Dedifferentiated amniotic fluid mesenchymal stem cell (primary cell): ENCODE measurements around the gene CLCA4.
"Not testable (repeated sequence)": the region's sequence is repeated elsewhere in the genome, so short reads cannot be mapped to it uniquely, and the experiment has no call there.

Source experiments
- DNase-seq: peaks from one replicate; pipeline ENCODE4 v3.0.0-alpha.2; 2016; ENCODE audit errors: extremely low spot score

Gene CLCA4

DNA sequence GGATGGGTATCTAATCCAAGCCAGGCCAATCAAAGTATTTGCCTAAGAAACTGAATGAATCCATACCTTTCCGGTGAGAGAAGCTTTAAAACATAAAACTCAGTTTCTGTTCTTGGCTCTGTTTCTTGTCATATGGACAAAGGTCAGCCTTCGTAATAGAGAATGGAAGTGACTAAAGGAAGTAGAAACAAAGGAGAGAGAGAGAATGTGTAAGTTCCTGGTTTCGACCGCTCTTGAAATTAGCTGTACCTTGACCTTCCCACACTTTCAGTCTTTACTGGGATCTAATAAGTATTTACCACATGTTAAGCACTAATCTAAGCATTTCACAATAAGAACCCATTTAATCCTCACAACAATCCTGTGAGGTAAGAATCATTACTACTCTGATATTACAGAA lies 19.6 kb upstream of the CLCA4 start:
- no peak for DNase-seq

DNA sequence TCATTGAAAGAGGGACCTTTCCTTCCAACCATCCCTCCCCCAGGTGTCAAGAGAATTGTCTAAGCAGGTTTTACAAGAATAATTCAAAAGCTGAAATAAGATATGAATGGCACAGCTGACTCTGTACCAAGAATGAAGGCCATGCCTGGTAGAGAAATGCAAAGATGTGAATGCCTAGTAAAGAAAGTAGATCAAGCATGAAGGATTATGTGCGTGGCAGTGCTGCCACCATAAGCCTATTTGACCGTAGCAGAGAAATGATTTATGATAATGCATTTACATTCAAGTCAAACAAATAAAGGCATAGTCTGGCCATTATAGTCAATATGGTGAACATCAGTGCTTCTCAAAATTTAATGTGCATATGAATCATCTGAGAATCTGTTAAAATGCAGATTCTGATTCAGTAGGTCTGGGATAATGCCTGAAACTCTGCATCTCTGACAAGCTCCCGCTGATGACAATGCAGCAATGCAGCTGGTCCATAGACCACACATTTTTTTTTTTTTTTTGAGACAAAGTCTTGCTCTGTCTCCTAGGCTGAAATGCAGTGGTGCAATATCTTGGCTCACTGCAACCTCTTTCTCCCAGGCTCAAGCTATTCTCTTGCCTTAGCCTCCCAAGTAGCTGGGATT lies 16.6 kb upstream of the CLCA4 start:
- DNase-seq, result no peak

DNA sequence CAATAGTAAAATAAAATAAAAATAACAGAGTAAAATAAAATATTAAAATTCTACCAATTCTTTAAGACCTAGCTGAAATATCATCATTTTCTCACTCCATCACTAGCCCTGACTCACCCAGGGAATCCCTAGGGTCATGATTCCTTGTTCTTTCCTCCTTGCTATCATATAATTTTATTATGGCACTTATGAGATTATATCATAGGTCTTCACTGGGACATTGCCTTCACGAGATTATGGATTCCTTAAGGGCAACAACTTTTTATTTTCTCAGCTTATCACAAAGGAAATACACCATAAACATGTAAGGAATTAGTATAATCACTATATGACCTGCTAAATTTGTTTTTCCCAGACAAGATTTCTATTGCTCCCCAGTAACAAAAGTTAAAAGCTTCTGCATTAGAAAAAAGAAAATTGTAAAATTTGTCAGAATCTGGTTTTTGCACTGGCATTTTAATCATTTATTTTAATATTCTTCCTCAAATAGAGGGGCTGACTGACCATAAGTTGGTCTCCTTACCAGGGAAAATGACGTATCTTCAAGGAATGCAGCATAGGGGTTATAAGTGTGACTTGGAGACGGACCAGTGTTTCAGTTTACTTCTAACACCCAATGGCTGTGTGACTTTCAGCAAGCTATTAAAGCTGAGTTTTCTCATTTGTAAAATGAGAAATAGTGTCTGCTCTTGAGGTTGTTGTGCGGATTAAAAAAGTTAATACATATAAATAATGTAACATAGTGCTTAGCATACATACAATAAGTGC lies 8.8 kb upstream of the CLCA4 start:
- DNase-seq, result no peak

DNA sequence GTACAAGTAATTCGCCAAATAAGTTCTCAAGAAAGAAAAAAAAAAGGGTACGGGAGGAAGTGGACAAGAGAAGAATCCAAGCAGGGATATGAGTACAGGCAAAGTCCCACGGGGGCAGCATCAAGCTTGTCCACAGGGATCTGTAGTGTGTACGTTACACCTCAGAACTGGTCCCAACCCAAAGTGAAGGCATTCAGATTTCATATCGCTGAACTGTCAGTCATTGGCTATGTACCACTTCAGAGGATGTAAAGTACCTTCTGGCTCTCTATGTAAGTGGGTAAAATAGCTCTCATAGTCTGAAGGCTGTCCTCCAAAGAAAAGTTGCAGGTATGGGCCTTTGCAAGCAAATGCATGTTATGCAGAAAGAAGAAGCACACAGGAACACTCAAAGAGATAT lies 8.1 kb upstream of the CLCA4 start:
- DNase-seq, result no peak

DNA sequence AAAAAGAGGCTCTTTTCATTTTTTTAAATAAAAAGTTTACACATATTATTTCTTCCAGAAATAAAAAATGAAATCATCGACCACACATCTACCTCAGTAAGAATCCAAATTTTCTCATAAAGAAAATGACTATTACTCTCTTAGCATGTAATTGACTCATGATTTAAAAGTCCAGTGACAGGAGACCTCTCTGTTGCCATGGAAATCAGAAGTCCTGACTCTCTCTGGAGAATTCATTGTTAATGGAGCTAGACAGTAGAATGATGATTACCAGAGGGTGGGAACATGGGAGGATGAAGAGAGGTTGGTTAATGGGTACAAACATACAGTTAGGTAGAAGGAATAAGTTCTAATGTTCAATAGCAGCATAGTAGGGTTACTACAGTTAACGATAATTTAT lies 5.0 kb upstream of the CLCA4 start:
- no peak for DNase-seq

DNA sequence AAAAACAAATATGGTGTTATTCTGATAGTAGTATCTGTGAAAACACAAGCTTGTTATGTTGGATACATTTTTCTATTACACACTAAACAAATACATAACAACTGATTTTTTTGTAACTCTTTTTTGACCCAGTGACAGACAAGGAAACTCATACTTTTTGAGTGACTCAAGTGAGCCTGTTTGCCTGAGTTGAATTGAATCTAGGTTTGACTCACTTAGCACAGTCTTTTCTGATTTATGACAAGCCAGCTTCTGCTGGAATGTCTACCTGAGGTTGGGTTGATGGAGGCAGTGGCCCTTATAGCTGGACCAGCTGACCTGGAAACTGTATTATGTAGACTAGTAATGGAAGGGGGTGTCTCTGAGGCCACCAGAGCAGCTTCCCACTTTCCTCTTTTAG lies 4.2 kb upstream of the CLCA4 start:
- no peak for DNase-seq

DNA sequence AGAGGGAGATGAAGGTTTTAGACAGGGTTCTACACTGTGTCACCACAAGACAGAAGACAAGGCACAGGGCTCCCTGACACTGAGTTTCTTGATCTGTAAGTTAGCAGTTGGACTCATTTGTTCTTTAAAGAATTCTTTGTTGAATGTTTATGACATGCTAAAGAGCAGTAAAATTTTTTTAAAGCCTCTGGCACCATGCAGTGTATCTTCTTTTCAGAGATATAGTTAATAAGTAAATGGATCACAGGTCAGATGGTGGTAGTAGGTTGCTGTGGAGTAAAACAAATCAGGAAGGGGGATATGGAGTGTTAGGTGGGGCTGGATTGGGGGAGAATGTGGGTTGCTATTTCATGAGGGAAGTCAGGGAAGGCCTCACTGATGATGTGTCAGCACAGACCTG lies 2.0 kb downstream of the CLCA4 start:
- DNase-seq, result no peak

DNA sequence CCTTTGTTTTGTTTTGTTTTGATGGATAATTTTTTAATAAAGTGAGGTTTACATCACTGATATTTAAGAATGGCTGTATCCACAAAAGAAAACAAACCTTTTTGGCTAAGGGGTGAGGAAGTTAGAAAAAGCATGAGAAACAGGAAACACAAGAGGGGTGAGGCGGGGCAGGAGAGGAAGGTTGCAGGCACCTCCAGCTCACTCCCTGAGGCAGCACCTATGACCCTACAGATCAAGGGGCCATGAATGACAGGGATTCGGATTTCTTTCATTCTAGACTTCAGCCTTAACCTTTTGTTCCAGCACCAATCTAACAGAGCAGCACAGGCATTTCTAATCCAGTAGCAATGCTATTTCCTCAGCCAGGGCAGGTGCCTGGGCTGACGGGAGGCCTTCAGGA lies 4.4 kb downstream of the CLCA4 start:
- DNase-seq, result no peak

DNA sequence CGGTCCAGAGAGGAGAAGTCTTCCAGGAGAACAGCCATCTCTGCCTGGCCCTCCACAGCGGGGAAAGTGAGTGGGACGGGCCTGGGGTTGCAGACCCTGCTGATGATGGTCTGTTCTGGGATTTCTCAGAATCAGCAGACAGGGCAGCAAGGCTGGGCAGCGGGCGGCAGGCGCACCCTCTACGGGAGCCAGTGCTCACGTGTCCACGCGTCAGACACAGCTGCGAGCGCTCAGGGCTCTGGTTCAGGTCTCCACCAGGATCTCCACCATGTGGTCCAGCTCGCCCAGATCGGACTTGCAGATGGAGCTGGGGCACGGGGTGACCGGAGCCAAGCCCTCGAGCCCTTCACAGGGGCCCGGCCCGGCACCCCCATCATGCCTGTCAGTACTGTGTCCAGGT lies 5.5 kb downstream of the CLCA4 start:
- DNase-seq, result no peak

DNA sequence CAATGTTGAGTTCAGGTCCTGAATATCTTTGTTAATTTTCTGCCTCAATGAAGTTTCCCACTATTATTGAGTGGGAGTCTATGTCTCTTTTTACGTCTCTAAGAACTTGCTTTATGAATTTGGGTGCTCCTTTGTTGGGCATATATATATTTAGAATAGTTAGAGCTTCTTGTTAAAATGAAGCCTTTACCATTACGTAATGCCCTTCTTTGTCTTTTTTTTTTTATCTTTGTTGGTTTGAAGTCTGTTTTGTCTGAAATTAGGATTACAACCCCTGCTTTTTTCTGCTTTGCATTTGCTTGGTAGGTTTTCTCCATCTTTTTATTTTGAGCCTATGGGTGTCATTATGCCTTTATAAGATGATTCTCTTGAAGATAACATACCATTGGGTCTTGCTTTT lies 10.9 kb downstream of the CLCA4 start:
- DNase-seq, result no peak

DNA sequence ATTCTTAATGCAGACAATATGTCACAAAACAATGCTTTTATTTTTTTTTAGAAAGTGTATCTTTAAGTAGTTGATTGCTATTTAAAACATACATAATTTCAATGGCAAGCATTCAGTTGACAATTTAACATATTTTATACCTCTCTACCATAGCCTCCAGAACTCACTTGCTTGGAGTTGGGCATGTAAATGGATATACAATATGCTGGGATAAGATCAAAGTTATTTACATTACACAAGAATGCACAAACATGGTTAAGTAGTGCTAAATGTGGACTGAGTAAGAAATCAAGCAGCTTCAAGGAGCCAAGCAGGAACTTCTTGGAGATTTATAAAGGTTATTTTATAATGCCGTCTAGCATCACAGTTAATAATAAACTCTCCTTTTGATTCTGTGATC lies 17.0 kb downstream of the CLCA4 start:
- DNase-seq, result no peak

DNA sequence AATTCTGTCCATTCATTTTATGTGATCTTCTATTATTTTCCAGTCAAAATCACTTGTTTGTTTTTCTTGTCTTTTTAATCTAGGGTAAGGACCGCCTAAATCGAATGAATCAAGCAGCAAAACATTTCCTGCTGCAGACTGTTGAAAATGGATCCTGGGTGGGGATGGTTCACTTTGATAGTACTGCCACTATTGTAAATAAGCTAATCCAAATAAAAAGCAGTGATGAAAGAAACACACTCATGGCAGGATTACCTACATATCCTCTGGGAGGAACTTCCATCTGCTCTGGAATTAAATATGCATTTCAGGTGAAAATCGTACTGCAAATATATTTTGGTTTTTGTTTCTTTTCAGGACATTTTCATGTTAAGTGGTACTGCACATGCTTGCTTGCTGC lies 20.5 kb downstream of the CLCA4 start:
- DNase-seq, result no peak

DNA sequence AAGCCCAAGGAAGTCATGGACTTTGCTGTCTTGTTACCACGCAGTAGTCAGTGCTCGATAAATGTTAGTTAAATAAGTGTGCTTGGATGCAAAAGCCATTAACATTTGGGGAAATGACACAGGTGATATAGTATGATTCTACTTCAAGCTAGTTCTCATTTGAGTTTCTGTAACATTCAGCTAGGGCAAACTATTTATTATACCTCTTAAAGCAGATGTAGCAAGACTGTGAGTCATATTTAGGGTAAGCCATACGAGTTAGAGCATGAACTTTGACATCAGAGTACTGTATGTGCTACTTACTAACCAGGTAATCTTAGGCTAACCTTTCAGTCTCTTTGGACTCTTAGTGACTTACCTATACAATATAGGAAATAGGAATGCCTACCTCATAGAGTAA lies 21.0 kb downstream of the CLCA4 start:
- DNase-seq, result no peak

DNA sequence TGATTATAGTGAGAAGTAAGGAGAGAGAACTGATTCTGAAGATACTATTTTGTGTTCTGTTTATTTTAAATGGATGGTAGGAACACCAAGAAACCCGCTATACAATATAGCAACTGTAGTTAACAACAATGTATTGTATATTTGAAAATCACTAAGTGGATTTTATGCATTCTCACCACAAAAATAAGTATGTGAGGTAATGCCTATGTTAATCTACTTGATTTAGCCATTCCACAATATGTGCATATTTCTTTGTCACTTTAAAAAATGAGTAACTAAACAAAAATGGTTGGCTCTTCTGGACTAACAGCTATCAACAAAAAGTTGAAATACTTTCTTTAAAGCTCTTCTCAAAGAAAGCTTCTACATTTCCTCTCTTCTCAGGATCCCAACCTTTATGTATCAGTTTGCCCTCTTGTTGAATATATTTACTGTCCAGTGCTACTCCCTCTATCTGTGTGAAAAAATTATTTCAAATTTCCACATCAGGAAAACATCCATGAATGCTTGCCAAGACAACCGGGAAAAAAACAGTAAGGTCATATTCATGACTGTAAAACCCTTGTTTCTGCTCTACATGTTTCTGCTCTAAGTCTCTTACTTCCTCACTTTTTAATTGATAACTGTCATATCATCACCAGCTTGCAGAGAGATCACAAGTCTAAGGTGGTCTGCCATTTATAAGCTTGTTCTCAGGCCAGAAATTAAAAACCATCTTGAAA lies 27.0 kb downstream of the CLCA4 start:
- DNase-seq, result no peak

DNA sequence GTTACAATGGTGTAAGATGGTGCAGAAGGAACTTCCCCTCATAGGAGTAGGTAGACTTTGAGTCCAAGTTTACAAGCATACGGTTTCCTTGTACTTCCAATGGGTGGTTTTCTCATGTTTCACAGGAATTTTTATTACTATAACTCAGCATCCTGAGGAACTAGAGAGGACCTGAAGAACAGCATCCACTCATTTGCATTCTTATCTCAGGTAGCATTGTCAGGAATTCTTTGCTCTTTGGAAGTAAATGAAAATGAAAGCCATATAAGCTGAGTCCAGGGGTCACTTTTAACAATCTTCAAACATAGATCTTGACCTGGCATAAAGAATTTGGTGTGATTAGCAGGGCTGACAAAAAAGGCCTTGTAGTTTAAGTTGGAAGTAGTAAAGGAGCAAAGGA lies 34.4 kb downstream of the CLCA4 start:
- no peak for DNase-seq

DNA sequence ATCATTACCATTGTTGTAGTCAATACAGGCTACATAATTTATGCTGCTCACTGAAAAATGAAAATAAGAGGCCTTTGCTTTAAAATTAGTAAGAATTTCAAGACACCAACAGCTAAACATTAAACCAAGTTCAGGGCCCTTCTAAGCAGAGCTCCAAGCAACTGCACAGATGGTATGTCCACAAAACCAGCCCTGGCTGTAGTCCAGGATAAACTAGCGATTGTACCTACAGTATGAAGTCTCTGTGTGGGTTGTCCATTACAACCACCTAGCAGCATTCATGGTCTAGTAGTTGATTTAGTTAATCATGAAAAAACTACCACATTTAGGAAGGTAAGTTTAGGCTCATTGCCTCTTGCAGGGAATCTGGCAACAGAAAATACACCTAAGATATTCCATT lies 35.3 kb downstream of the CLCA4 start:
- DNase-seq, result no peak

DNA sequence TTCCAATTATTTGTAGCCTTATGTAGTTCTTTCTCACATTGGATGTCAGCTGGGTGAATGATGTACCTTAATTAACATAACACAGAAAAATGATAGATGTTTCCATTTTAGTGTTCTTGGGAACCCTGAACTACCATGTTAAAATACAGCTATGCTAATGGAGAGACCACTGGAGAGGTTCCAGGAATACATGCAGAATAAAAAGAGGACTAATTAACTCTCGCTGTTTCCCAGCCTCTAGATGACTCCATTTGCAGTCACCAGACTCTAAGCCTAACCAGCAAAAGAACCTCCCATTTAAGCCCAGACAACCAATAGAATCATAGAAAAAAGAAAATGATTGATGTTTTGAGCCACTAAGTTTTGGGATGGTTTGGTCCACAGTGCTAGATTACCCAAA lies 36.2 kb downstream of the CLCA4 start:
- no peak for DNase-seq

DNA sequence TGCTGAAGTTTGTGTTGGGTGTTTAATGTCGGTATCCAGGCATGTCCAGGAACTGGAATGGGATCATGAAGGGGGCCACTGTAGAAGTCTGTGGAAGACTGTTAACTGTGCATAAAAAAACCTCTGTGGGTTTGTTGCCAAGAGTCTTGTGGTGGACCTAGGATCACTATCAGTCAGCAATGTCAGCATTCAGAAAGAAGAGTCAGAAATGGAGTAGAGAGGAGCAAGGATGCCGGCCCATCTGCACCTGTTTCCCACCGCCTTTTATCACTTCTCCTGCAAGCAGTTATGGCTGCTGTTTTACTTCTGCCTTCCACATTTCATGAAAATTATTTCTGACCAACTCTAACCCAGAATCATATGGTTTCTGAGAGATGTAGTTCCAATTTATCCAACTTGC lies 36.7 kb downstream of the CLCA4 start:
- no peak for DNase-seq

DNA sequence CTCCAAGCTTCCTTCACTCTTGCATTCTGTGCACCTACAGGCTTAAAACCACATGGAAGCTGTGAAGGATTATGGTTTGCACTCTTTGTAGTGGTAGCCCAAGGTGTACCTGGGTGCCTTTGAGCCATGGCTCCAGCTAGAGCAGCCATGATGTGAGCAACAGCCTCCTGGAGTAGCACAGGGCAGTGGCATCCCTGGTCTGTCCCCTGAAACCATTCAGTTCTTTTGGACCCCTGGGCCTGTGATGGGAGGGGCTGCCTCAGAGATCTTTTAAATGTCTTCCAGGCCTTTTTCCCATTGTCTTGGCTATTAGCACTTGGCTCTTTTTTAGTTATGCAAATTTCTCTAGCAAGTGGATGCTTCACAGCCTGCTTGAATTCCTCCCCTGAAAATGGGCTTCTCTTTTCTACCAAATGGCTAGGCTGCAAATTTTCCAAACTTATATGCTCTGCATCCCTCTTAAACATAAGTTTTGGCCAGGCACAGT lies 47.4 kb downstream of the CLCA4 start:
- no peak for DNase-seq

DNA sequence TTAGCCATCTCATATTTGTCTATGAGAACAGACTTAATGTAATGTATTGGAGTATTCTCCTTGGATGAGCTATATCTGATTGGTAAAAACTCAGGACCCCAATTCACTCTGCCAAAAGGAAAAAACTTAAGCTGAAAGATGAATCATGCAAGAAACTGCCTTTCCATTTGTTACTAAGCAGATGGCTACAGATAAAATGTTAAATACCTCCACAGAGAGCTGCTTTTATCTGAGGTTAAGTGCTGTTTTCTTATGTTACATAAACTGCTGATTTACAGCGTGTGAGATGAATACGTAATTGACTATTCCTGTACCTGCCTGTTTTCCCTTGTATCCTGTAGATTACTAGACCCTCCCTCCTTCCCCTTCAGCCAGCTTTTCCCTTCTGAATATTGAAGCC lies 49.3 kb downstream of the CLCA4 start:
- DNase-seq, result no peak

DNA sequence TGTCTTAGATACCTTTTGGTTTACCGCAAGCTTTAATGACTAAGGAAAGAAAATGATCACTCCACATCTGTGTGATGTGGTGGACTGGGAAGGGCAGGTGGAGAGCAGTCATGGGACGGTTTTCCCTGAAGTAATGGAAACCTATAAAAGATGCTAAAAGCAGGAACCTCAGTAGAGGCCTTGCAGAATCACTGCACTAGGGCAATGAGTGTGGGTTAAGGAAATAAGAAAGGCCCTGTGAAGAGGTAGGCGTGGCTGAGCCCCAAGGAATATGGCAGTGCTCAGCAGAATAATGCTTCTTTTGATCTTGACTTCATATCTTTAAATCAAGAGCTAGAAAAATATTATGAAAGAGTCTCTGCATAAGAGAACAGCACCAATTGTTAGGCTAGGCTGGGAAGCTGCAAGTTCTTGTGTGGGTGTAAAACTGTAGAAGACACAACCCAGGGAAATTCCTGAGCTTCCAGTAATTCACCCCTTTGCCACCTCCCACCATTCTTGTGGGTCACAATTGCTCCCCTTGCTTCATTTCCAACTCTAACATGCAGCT lies 49.9 kb downstream of the CLCA4 start:
- no peak for DNase-seq

DNA sequence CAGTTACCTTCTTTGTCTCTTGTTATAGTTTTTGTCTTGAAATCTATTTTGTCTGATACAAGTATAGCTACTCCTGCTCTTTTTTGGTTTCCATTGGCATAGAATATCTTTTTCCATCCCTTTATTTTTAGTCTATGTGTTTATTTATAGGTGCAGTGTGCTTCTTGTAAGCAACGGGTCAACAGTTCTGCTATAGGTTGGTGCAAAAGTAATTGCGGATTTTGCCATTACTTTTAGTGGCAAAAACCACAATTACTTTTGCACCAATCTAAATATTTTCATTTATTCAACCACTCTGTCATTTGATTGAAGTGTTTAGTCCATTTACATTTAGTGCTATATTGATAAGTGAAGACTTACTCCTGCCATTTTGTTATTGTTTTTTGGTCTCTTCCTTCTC lies 59.2 kb downstream of the CLCA4 start:
- not testable (repeated sequence) for DNase-seq

DNA sequence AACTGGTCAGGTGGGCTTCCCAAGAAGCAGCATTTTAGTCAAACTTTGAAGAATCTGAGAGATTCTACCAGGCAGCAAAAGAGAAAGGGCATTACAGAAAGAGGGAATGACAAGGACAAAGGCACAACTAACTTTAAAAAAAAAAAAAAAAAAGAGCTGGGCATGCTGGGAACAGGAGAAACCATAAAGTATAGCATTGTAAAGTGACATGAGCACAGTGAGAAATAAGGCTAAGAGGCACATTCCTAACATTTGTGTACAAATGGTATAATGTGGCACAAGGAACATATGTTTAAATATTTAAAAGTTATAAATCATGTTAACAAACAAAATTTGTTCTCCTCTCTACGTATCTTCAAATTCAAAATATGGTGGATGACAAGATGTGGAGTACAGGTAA lies 69.6 kb downstream of the CLCA4 start:
- no peak for DNase-seq
